ENCODE data around the gene OR4C12.
"Not testable (repeated sequence)": the region's sequence is repeated elsewhere in the genome, so short reads cannot be mapped to it uniquely, and the experiment has no call there.

OR4C12 gene

DNA sequence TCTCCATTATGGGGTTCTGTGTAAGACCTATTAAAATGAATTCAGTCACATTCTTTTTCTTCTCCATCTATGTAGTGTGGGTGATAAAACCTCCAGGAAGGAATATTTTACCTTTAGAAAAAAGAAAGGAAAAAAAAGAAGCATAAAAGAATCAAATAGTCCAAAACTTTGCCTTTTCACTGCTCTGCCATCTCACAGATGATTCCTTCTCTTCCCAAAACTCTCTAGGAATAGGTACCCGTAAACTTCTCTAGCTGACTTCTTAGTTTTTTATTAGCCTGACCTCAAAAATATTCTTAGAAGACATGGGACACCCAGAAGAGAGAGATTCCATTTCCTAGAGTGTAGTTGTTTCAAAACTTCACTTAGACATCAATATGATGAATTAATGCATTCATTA lies at the start of gene OR4C12:
OR4C12 (minus strand) TSS at position 101 of the 400 bp plus-strand sequence; CDS start at position 67, 34 bp downstream.
- H3K9me3 ChIP-seq (ENCODE audit: control insufficient read depth in 1 of 2, low read length in 2 of 2); H3K4me3 ChIP-seq (ENCODE audit: low read depth in 1 of 2, low read length in 2 of 2); H3K4me1 ChIP-seq (ENCODE audit: control insufficient read depth in 1 of 2, insufficient read depth in 2 of 2, low read length in 2 of 2); H3K27me3 ChIP-seq (ENCODE audit: low read depth, low read length); H3K27ac ChIP-seq (ENCODE audit: low read length); H3K36me3 ChIP-seq (ENCODE audit: control insufficient read depth in 1 of 2, insufficient read depth in 2 of 2, low read length in 2 of 2): not testable (repeated sequence)

DNA sequence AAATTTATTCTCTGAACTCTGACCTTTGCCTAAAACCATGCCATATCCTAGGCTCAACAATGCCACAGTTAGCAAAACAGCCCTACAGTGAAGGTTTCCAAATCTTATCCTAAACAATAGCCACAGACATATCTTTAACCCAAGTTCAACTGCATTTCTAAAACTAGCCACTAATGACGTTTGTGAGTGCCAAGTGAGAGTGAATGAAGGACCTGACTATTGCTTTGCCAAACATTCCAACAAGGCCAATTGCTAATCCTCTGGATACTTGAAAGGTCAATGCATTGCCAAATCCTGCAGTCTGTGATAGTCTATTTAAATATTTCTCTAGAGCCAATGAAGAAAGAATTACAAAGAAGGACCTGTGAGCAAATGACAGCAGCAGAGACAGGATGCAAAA lies 47.9 kb upstream of the OR4C12 start:
- Histone ChIP-seq H3K4me3 (ENCODE audit: low read depth in 1 of 2, low read length in 2 of 2) (no peak overlapping the region), H3K4me1 (ENCODE audit: control insufficient read depth in 1 of 2, insufficient read depth in 2 of 2, low read length in 2 of 2) (no peaks in the 10 kb centered on the region), H3K9me3 (ENCODE audit: control insufficient read depth in 1 of 2, low read length in 2 of 2) (peaks cover 0 to 12% of the 10 kb centered on the region in 2 donors), H3K27ac (ENCODE audit: low read length) (no peak overlapping the region), H3K27me3 (ENCODE audit: low read depth, low read length) (no peaks in the 10 kb centered on the region), H3K36me3 (ENCODE audit: control insufficient read depth in 1 of 2, insufficient read depth in 2 of 2, low read length in 2 of 2) (no peaks in the 10 kb centered on the region)

DNA sequence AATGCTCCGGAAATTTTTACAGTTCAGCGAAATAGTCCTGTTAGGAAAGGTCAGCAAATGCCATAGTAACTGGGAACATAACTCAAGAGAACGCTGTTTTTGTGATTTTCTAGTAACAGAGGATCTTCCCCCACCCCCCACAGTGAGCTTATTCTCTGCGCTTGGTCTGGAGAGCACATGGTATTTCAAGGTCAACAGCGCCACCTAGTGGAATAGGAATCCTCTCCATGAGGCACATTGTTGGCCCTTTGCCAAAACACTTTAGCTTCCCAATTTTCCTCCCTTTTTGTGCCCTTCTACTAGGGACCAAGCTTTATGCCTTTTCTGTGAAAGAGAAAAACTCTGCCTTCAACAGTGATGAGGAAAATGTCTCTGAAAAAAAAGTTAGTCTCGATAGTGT lies 13.2 kb upstream of the OR4C12 start:
- peaks cover 0 to 23% of the 10 kb centered on the region in 2 donors for H3K9me3 ChIP-seq (ENCODE audit: control insufficient read depth in 1 of 2, low read length in 2 of 2)
- no peak overlapping the region for H3K27ac ChIP-seq (ENCODE audit: low read length)
- H3K4me1 ChIP-seq (ENCODE audit: control insufficient read depth in 1 of 2, insufficient read depth in 2 of 2, low read length in 2 of 2): no peaks in the 10 kb centered on the region
- H3K27me3 ChIP-seq (ENCODE audit: low read depth, low read length): no peaks in the 10 kb centered on the region
- H3K36me3 ChIP-seq (ENCODE audit: control insufficient read depth in 1 of 2, insufficient read depth in 2 of 2, low read length in 2 of 2): no peaks in the 10 kb centered on the region
- no peak overlapping the region for H3K4me3 ChIP-seq (ENCODE audit: low read depth in 1 of 2, low read length in 2 of 2)

DNA sequence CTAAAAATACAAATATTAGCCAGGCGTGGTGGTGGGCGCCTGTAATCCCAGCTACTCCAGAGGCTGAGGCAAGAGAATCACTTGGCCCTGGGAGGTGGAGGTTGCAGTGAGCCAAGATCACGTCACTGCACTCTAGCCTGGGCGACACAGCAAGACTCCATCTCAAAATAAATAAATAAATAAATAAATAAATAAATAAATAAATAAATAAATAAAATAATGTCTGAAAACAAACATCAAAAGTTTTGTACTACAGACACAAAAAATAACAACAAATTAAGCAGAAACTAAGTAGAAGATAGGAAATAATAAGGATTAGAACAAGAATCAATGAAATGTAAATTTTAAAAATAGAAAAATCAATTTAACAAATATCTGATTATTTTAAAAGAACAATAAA lies 8.9 kb downstream of the OR4C12 start:
- H3K27me3 ChIP-seq (ENCODE audit: low read depth, low read length); H3K27ac ChIP-seq (ENCODE audit: low read length); H3K4me3 ChIP-seq (ENCODE audit: low read depth in 1 of 2, low read length in 2 of 2): not testable (repeated sequence)

DNA sequence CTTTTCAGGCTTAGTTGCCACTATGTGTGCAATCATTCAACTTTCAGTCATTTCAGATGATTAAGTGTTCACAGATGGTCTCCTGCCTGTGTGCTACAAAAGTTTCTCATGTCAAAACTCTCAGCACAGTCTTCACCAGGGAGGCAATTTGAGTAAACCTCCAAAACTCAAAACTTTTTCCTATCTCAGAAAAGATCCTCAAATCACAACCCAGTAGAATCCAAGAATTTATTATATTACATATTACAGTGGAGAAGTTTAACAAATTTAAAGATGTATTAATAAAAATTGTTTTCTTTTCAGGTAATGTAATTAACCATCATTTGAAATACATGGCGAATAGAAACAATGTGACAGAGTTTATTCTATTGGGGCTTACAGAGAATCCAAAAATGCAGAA lies 30.2 kb downstream of the OR4C12 start, which contains the start of gene OR4C13:
OR4C13 (plus strand) TSS at position 301 of the 400 bp plus-strand sequence; CDS start at position 333, 32 bp downstream.
- Histone ChIP-seq H3K27ac (ENCODE audit: low read length) (no peak within 1 kb of the TSS), H3K4me1 (ENCODE audit: control insufficient read depth in 1 of 2, insufficient read depth in 2 of 2, low read length in 2 of 2) (no peaks in the 10 kb centered on the region), H3K9me3 (ENCODE audit: control insufficient read depth in 1 of 2, low read length in 2 of 2) (peaks cover 0 to 5% of the 10 kb centered on the region in 2 donors), H3K4me3 (ENCODE audit: low read depth in 1 of 2, low read length in 2 of 2) (no peak within 1 kb of the TSS), H3K27me3 (ENCODE audit: low read depth, low read length) (no peaks in the 10 kb centered on the region), H3K36me3 (ENCODE audit: control insufficient read depth in 1 of 2, insufficient read depth in 2 of 2, low read length in 2 of 2) (no peaks in the 10 kb centered on the region)

More for the DNA sequence above, 8.9 kb downstream of the OR4C12 start:
- not testable (repeated sequence) for H3K36me3 ChIP-seq (ENCODE audit: control insufficient read depth in 1 of 2, insufficient read depth in 2 of 2, low read length in 2 of 2); H3K9me3 ChIP-seq (ENCODE audit: control insufficient read depth in 1 of 2, low read length in 2 of 2); H3K4me1 ChIP-seq (ENCODE audit: control insufficient read depth in 1 of 2, insufficient read depth in 2 of 2, low read length in 2 of 2)

DNA sequence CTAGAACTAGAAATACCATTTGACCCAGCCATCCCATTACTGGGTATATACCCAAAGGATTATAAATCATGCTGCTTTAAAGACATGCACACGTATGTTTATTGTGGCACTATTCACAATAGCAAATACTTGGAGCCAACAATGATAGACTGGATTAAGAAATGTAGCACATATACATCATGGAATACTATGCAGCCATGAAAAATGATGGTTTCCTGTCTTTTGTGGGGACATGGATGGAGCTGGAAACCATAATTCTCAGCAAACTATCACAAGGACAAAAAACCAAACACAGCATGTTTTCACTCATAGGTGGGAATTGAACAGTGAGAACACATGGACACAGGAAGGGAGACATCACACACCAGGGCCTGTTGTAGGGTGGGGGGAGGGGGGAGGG lies 33.6 kb downstream of the OR4C12 start:
- H3K4me1 ChIP-seq (ENCODE audit: control insufficient read depth in 1 of 2, insufficient read depth in 2 of 2, low read length in 2 of 2); H3K9me3 ChIP-seq (ENCODE audit: control insufficient read depth in 1 of 2, low read length in 2 of 2); H3K4me3 ChIP-seq (ENCODE audit: low read depth in 1 of 2, low read length in 2 of 2); H3K36me3 ChIP-seq (ENCODE audit: control insufficient read depth in 1 of 2, insufficient read depth in 2 of 2, low read length in 2 of 2); H3K27me3 ChIP-seq (ENCODE audit: low read depth, low read length); H3K27ac ChIP-seq (ENCODE audit: low read length): not testable (repeated sequence)

All from muscle layer of duodenum (tissue), 2 donors.